ENCODE data around the gene CCL4.
"Not testable (repeated sequence)": the region's sequence is repeated elsewhere in the genome, so short reads cannot be mapped to it uniquely, and the experiment has no call there.

The CCL4 gene

GRCh38 chr17:36088670-36089338, 14.8 kb upstream of the CCL4 start:
- DNase-seq: no peak

GRCh38 chr17:36089339-36089865, 14.2 kb upstream of the CCL4 start:
- no peak for DNase-seq

GRCh38 chr17:36089888-36090836, 13.5 kb upstream of the CCL4 start, which contains the start of gene CCL3:
Gene CCL3, minus strand, starts transcription at chr17:36090143. Its CDS starts 85 bp downstream, at chr17:36090058.
- no peak for DNase-seq

GRCh38 chr17:36092230-36092629, 11.4 kb upstream of the CCL4 start:
- DNase-seq: no peak

GRCh38 chr17:36092715-36093114, 10.9 kb upstream of the CCL4 start:
- DNase-seq: not testable (repeated sequence)

- no peak for DNase-seq
Observed at GRCh38 chr17:36094232-36094631, 9.4 kb upstream of the CCL4 start.

GRCh38 chr17:36094746-36095145, 8.9 kb upstream of the CCL4 start:
- no peak for DNase-seq

GRCh38 chr17:36095992-36096391, 7.6 kb upstream of the CCL4 start:
- no peak for DNase-seq

- DNase-seq: not testable (repeated sequence)
Observed at GRCh38 chr17:36099004-36099403, 4.6 kb upstream of the CCL4 start.

- not testable (repeated sequence) for DNase-seq
Observed at GRCh38 chr17:36104246-36104645, 619 bp downstream of the CCL4 start.

- DNase-seq: no peak
Observed at GRCh38 chr17:36104701-36105181, 1.1 kb downstream of the CCL4 start.

GRCh38 chr17:36105781-36106492, 2.3 kb downstream of the CCL4 start:
- no peak for DNase-seq

- DNase-seq: no peak
Observed at GRCh38 chr17:36106493-36106835, 2.8 kb downstream of the CCL4 start.

- DNase-seq: no peak
Observed at GRCh38 chr17:36107660-36108059, 4.0 kb downstream of the CCL4 start.

- not testable (repeated sequence) for DNase-seq
Observed at GRCh38 chr17:36108265-36108664, 4.6 kb downstream of the CCL4 start.

- DNase-seq: no peak
Observed at GRCh38 chr17:36111068-36111490, 7.5 kb downstream of the CCL4 start.

GRCh38 chr17:36112572-36112971, 8.9 kb downstream of the CCL4 start:
- DNase-seq: no peak

- not testable (repeated sequence) for DNase-seq
Observed at GRCh38 chr17:36113131-36113530, 9.5 kb downstream of the CCL4 start.

GRCh38 chr17:36114971-36115648, 11.5 kb downstream of the CCL4 start:
- not testable (repeated sequence) for DNase-seq

GRCh38 chr17:36115649-36115977, 12.0 kb downstream of the CCL4 start:
- DNase-seq: not testable (repeated sequence)

GRCh38 chr17:36117505-36118382, 14.1 kb downstream of the CCL4 start:
- DNase-seq: no peak
